ENCODE measurements around the gene GSTP1. TPM values are rescaled to one million over a fixed set of nuclear protein-coding genes. Genes with fewer than 3 reads are reported as not detected.

The GSTP1 gene
- total and polyA plus RNA-seq, 9 of the 15 experiments (the other 6 are each of a cell fraction or from before 2014, with no cell fraction given): 592 to 2,150 (median 1,204) TPM

- no peak for TF ChIP-seq TFE3 (CRISPR knock-in tag; IDR thresholded peaks at IDR 0.05)
- no peak for TF ChIP-seq SRSF3 (IDR thresholded peaks at IDR 0.05; ENCODE audit: insufficient read depth, low read length)
- TF ChIP-seq ZNF318 (IDR thresholded peaks at IDR 0.05; ENCODE audit: borderline replicate concordance in 1 of 2, low read depth in 1 of 2): no peak
- TF ChIP-seq WHSC1 (IDR thresholded peaks at IDR 0.05; ENCODE audit: low read length): no peak
- no peak for TF ChIP-seq MEF2D (tag; conservative IDR thresholded peaks at IDR 0.05; ENCODE audit: low read depth)
- TF ChIP-seq MLLT1 (IDR thresholded peaks at IDR 0.05): peak; percentile 12 to 43; a peak in 2 of 4 replicates
- no peak for TF ChIP-seq ZBTB17 (CRISPR knock-in tag; IDR thresholded peaks at IDR 0.05)
- TF ChIP-seq ZNF449 (CRISPR knock-in tag; IDR thresholded peaks at IDR 0.05): no peak
- TF ChIP-seq PTBP1 (IDR thresholded peaks at IDR 0.05; ENCODE audit: low read depth, low read length): no peak
- TF ChIP-seq IRF9 (tag; IDR thresholded peaks at IDR 0.05): no peak
These were observed at the start of gene GSTP1 (continued) for GRCh38 chr11:67583247-67584204.
